ENCODE data around the gene CBX3. TPM values are rescaled to one million over a fixed set of nuclear protein-coding genes. Genes with fewer than 3 reads are reported as not detected.
"Not testable (repeated sequence)": the region's sequence is repeated elsewhere in the genome, so short reads cannot be mapped to it uniquely, and the experiment has no call there.

CBX3 gene
- total RNA-seq, 1 donor from 2014 or later, result 71.9 TPM

- no peak for DNase-seq (ENCODE audit: low spot score)
Observed at GRCh38 chr7:26170663-26171062, 30.9 kb upstream of the CBX3 start.

GRCh38 chr7:26171601-26172000 is 29.9 kb upstream of the CBX3 start:
- no peak for DNase-seq (ENCODE audit: low spot score)

- no peak for DNase-seq (ENCODE audit: low spot score)
Observed at GRCh38 chr7:26172048-26172447, 29.5 kb upstream of the CBX3 start.

- DNase-seq (ENCODE audit: low spot score), result not testable (repeated sequence)
Observed at GRCh38 chr7:26175903-26176302, 25.6 kb upstream of the CBX3 start.

GRCh38 chr7:26176696-26177095 is 24.8 kb upstream of the CBX3 start:
- not testable (repeated sequence) for DNase-seq (ENCODE audit: low spot score)

GRCh38 chr7:26177269-26177668 is 24.3 kb upstream of the CBX3 start:
- DNase-seq (ENCODE audit: low spot score), result not testable (repeated sequence)

- DNase-seq (ENCODE audit: low spot score), result no peak
Observed at GRCh38 chr7:26178272-26178960, 23.1 kb upstream of the CBX3 start.

- no peak for DNase-seq (ENCODE audit: low spot score)
Observed at GRCh38 chr7:26179422-26179821, 22.1 kb upstream of the CBX3 start.

GRCh38 chr7:26179826-26180497 is 21.6 kb upstream of the CBX3 start:
- no peak for DNase-seq (ENCODE audit: low spot score)

GRCh38 chr7:26180792-26181198 is 20.8 kb upstream of the CBX3 start:
- no peak for DNase-seq (ENCODE audit: low spot score)

- no peak for DNase-seq (ENCODE audit: low spot score)
Observed at GRCh38 chr7:26181474-26182227, 19.9 kb upstream of the CBX3 start.

GRCh38 chr7:26182283-26182682 is 19.3 kb upstream of the CBX3 start:
- DNase-seq (ENCODE audit: low spot score), result no peak

GRCh38 chr7:26182706-26183105 is 18.8 kb upstream of the CBX3 start:
- no peak for DNase-seq (ENCODE audit: low spot score)

GRCh38 chr7:26183545-26184280 is 17.8 kb upstream of the CBX3 start:
- DNase-seq (ENCODE audit: low spot score), result no peak

- not testable (repeated sequence) for DNase-seq (ENCODE audit: low spot score)
Observed at GRCh38 chr7:26184281-26185101, 17.1 kb upstream of the CBX3 start.

GRCh38 chr7:26185131-26185843 is 16.3 kb upstream of the CBX3 start:
- no peak for DNase-seq (ENCODE audit: low spot score)

- DNase-seq (ENCODE audit: low spot score), result no peak
Observed at GRCh38 chr7:26185844-26186180, 15.7 kb upstream of the CBX3 start.

- DNase-seq (ENCODE audit: low spot score), result no peak
Observed at GRCh38 chr7:26186364-26187311, 14.9 kb upstream of the CBX3 start.

GRCh38 chr7:26187380-26188205 is 14.0 kb upstream of the CBX3 start:
- DNase-seq (ENCODE audit: low spot score), result no peak
